GM21423 (cell line): ENCODE data around the gene COL25A1.
A peak's percentile ranks its signal among the peaks of the same experiment; 100 is the strongest.
"Not testable (repeated sequence)": the region's sequence is repeated elsewhere in the genome, so short reads cannot be mapped to it uniquely, and the experiment has no call there.

Source experiments
- ATAC-seq: cut with Tn5 transposase; IDR thresholded peaks from one replicate; pipeline ENCODE4 v1.9.1; 2021; ENCODE audit warnings: mild to moderate bottlenecking, moderate library complexity; ENCODE audit not compliant: unreplicated experiment

The COL25A1 gene

GRCh38 chr4:108972613-108973283, 329.7 kb downstream of the COL25A1 start:
- ATAC-seq: peak; percentile 58

- no peak for ATAC-seq
These were observed 331.0 kb downstream of the COL25A1 start for GRCh38 chr4:108971473-108971872.

GRCh38 chr4:108965472-108966076, 336.9 kb downstream of the COL25A1 start:
- ATAC-seq: no peak

- ATAC-seq: no peak
These were observed 337.4 kb downstream of the COL25A1 start for GRCh38 chr4:108965016-108965415.

GRCh38 chr4:108963910-108964309, 338.5 kb downstream of the COL25A1 start:
- no peak for ATAC-seq

- ATAC-seq: no peak
These were observed 343.0 kb downstream of the COL25A1 start for GRCh38 chr4:108959491-108959890.

GRCh38 chr4:108954880-108955279, 347.6 kb downstream of the COL25A1 start:
- ATAC-seq: no peak

- no peak for ATAC-seq
These were observed 348.5 kb downstream of the COL25A1 start for GRCh38 chr4:108953941-108954340.

GRCh38 chr4:108950158-108950915, 352.1 kb downstream of the COL25A1 start:
- no peak for ATAC-seq

- no peak for ATAC-seq
These were observed 354.9 kb downstream of the COL25A1 start for GRCh38 chr4:108947526-108947925.

- ATAC-seq: no peak
These were observed 356.2 kb downstream of the COL25A1 start for GRCh38 chr4:108946237-108946636.

GRCh38 chr4:108943976-108944591, 358.4 kb downstream of the COL25A1 start:
- ATAC-seq: no peak

- ATAC-seq: no peak
These were observed 359.1 kb downstream of the COL25A1 start for GRCh38 chr4:108943371-108943770.

GRCh38 chr4:108941904-108942430, 360.5 kb downstream of the COL25A1 start:
- ATAC-seq: no peak

- ATAC-seq: no peak
These were observed 361.8 kb downstream of the COL25A1 start for GRCh38 chr4:108940634-108941033.

- ATAC-seq: no peak
These were observed 362.3 kb downstream of the COL25A1 start for GRCh38 chr4:108940149-108940548.

GRCh38 chr4:108937066-108937465, 365.4 kb downstream of the COL25A1 start:
- ATAC-seq: no peak

GRCh38 chr4:108933925-108934324, 368.5 kb downstream of the COL25A1 start:
- ATAC-seq: not testable (repeated sequence)

- no peak for ATAC-seq
These were observed 369.4 kb downstream of the COL25A1 start for GRCh38 chr4:108933046-108933445.

- ATAC-seq: no peak
These were observed 370.5 kb downstream of the COL25A1 start for GRCh38 chr4:108931926-108932325.

GRCh38 chr4:108930186-108930585, 372.3 kb downstream of the COL25A1 start:
- no peak for ATAC-seq
